HEK293 (cell line): ENCODE data around the gene TRMT1.
A peak's percentile ranks its signal among the peaks of the same experiment; 100 is the strongest.

Experiments
- FEZF1 ChIP-seq: fragments of 450-650 bp; formaldehyde crosslinking; IDR thresholded peaks from 2 replicates; pipeline ENCODE4 v1.5.1; 2016; ENCODE audit warnings: missing biosample characterization, missing genetic modification characterization
- GLIS2 ChIP-seq: fragments of 450-650 bp; formaldehyde crosslinking; IDR thresholded peaks from 2 replicates; pipeline ENCODE4 v1.5.1; 2016; ENCODE audit warnings: missing biosample characterization, missing genetic modification characterization
- KLF10 ChIP-seq: fragments of 450-650 bp; IDR thresholded peaks from 2 replicates; pipeline ENCODE4 v1.5.1; 2018; ENCODE audit warnings: missing biosample characterization, mild to moderate bottlenecking, missing genetic modification characterization
- SCRT1 ChIP-seq: fragments of 450-650 bp; formaldehyde crosslinking; IDR thresholded peaks from 2 replicates; pipeline ENCODE4 v1.5.1; 2016; ENCODE audit warnings: missing biosample characterization, missing genetic modification characterization, borderline replicate concordance
- SP2 ChIP-seq: fragments of 450-650 bp; formaldehyde crosslinking; IDR thresholded peaks from 2 replicates; pipeline ENCODE4 v1.5.1; 2016; ENCODE audit warnings: missing biosample characterization, missing genetic modification characterization
- ZBTB1 ChIP-seq: fragments of 450-650 bp; formaldehyde crosslinking; IDR thresholded peaks from 2 replicates; pipeline ENCODE4 v1.5.1; 2016; ENCODE audit warnings: missing biosample characterization, missing genetic modification characterization
- ZBTB21 ChIP-seq: fragments of 450-650 bp; formaldehyde crosslinking; IDR thresholded peaks from 2 replicates; pipeline ENCODE4 v1.5.1; 2017; ENCODE audit warnings: missing biosample characterization, missing genetic modification characterization
- ZBTB8A ChIP-seq: fragments of 450-650 bp; formaldehyde crosslinking; IDR thresholded peaks from 2 replicates; pipeline ENCODE4 v1.5.1; 2016; ENCODE audit warnings: missing biosample characterization, missing genetic modification characterization
- ZNF146 ChIP-seq: fragments of 450-650 bp; formaldehyde crosslinking; IDR thresholded peaks from 2 replicates; pipeline ENCODE4 v1.5.1; 2016; ENCODE audit warnings: missing biosample characterization, missing genetic modification characterization
- ZNF174 ChIP-seq: fragments of 450-650 bp; formaldehyde crosslinking; IDR thresholded peaks from 2 replicates; pipeline ENCODE4 v1.5.0; 2017; ENCODE audit warnings: missing biosample characterization, mild to moderate bottlenecking, missing genetic modification characterization
- ZNF239 ChIP-seq: fragments of 450-650 bp; formaldehyde crosslinking; IDR thresholded peaks from 2 replicates; pipeline ENCODE4 v1.5.1; 2016; ENCODE audit warnings: missing biosample characterization, missing genetic modification characterization
- ZNF324 ChIP-seq: fragments of 450-650 bp; formaldehyde crosslinking; IDR thresholded peaks from 2 replicates; pipeline ENCODE4 v1.5.1; 2016; ENCODE audit warnings: missing biosample characterization, missing genetic modification characterization
- ZNF354C ChIP-seq: fragments of 450-650 bp; formaldehyde crosslinking; IDR thresholded peaks from 2 replicates; pipeline ENCODE4 v1.5.1; 2016; ENCODE audit warnings: missing biosample characterization, missing genetic modification characterization, low read depth, borderline replicate concordance
- ZNF366 ChIP-seq: fragments of 450-650 bp; formaldehyde crosslinking; conservative IDR thresholded peaks from 2 replicates; pipeline ENCODE4 v1.5.1; 2016; ENCODE audit warnings: missing biosample characterization, missing genetic modification characterization
- ZNF426 ChIP-seq: fragments of 450-650 bp; formaldehyde crosslinking; IDR thresholded peaks from 2 replicates; pipeline ENCODE4 v1.5.1; 2017; ENCODE audit warnings: missing biosample characterization, missing genetic modification characterization, mild to moderate bottlenecking, inconsistent platforms, moderate library complexity
- ZNF514 ChIP-seq: fragments of 450-650 bp; formaldehyde crosslinking; IDR thresholded peaks from 2 replicates; pipeline ENCODE4 v1.5.1; 2016; ENCODE audit warnings: missing biosample characterization, missing genetic modification characterization
- ZNF529 ChIP-seq: fragments of 450-650 bp; formaldehyde crosslinking; IDR thresholded peaks from 2 replicates; pipeline ENCODE4 v1.5.1; 2017; ENCODE audit warnings: missing genetic modification characterization, missing biosample characterization; ENCODE audit not compliant: insufficient replicate concordance
- ZNF629 ChIP-seq: fragments of 450-650 bp; formaldehyde crosslinking; IDR thresholded peaks from 2 replicates; pipeline ENCODE4 v1.5.1; 2017; ENCODE audit warnings: missing biosample characterization, missing genetic modification characterization
- ZNF707 ChIP-seq: fragments of 450-650 bp; formaldehyde crosslinking; IDR thresholded peaks from 2 replicates; pipeline ENCODE4 v1.5.1; 2016; ENCODE audit warnings: missing biosample characterization, missing genetic modification characterization
- ZNF76 ChIP-seq: fragments of 450-650 bp; formaldehyde crosslinking; IDR thresholded peaks from 2 replicates; pipeline ENCODE4; 2016; ENCODE audit warnings: low read depth, missing biosample characterization, missing genetic modification characterization, borderline replicate concordance
- ZNF777 ChIP-seq: fragments of 450-650 bp; formaldehyde crosslinking; IDR thresholded peaks from 2 replicates; pipeline ENCODE4 v1.5.1; 2017; ENCODE audit warnings: missing biosample characterization, missing genetic modification characterization, borderline replicate concordance
- TF ChIP-seq, protein P1 (sequence below): fragments of 450-650 bp; formaldehyde crosslinking; IDR thresholded peaks from 2 replicates; pipeline ENCODE4 v1.5.1; 2016; ENCODE audit warnings: missing biosample characterization, missing genetic modification characterization
- TF ChIP-seq, protein P2 (sequence below): fragments of 450-650 bp; formaldehyde crosslinking; IDR thresholded peaks from 2 replicates; pipeline ENCODE4 v1.5.1; 2016; ENCODE audit warnings: missing biosample characterization, missing genetic modification characterization
- TF ChIP-seq, protein P3 (sequence below): fragments of 450-650 bp; formaldehyde crosslinking; IDR thresholded peaks from 2 replicates; pipeline ENCODE4 v1.5.1; 2016; ENCODE audit warnings: missing biosample characterization, missing genetic modification characterization
- TF ChIP-seq, protein P4 (sequence below): fragments of 450-650 bp; formaldehyde crosslinking; IDR thresholded peaks from 2 replicates; pipeline ENCODE4 v1.5.1; 2016; ENCODE audit warnings: missing biosample characterization, missing genetic modification characterization
- TF ChIP-seq, protein P5 (sequence below): fragments of 450-650 bp; formaldehyde crosslinking; IDR thresholded peaks from 2 replicates; pipeline ENCODE4 v1.5.1; 2016; ENCODE audit warnings: missing biosample characterization, missing genetic modification characterization
- TF ChIP-seq, protein P6 (sequence below): fragments of 450-650 bp; formaldehyde crosslinking; IDR thresholded peaks from 2 replicates; pipeline ENCODE4 v1.5.1; 2016; ENCODE audit warnings: missing biosample characterization, missing genetic modification characterization

The TRMT1 gene

DNA sequence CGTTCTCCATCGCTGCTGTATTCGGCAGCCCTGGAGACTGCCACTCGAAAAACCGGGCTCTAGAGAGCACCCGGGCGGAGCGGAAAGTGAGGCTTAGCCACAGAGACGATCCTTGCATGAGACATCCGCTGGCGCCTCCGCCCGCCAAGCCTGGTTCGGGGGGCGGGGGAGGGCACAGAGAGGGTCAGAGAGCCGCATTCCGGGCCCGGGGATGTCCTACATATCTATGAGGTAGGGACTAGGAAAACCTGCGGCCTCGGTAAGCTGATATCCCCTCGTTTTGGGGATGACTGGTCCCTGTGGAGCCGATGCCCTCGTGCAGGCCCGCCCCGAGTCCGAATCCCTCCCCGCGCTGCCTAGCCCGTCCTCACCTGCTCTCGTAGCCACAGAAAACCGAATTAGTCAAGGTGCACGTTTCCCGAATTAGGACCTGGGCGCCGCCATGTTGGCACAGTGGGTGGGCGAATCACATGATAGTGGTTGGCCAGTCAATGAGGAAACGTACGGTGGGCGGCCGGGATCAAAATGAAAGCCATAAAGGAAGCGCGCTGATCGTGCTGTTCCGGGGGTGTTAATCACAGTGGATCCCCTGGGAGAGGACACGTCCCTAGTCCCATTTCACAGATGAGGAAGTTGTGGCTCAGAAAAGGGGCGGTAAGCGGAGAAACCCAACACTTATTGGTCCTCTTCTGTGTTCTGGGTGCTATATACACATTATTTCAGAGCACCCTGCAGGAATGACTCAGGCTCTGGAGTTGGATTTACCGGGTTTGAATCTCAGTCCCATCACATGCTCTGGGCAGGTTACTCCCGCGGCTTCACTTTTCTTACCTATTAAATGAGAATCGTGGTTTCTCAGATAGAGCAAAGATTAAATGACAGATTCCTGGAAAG, at the start of gene TRMT1 (continued):
- TF ChIP-seq, protein P1, sequence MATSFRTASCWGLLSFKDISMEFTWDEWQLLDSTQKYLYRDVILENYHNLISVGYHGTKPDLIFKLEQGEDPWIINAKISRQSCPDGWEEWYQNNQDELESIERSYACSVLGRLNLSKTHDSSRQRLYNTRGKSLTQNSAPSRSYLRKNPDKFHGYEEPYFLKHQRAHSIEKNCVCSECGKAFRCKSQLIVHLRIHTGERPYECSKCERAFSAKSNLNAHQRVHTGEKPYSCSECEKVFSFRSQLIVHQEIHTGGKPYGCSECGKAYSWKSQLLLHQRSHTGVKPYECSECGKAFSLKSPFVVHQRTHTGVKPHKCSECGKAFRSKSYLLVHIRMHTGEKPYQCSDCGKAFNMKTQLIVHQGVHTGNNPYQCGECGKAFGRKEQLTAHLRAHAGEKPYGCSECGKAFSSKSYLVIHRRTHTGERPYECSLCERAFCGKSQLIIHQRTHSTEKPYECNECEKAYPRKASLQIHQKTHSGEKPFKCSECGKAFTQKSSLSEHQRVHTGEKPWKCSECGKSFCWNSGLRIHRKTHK (tag by site-specific recombination) = no peak
- TF ChIP-seq ZBTB1 (tag by site-specific recombination) = no peak
- TF ChIP-seq ZNF514 (tag by site-specific recombination) = no peak
- TF ChIP-seq GLIS2 (tag by site-specific recombination) = peak; percentile 41; the same call in 1 of the 2 replicates
- peak; percentile 62 for TF ChIP-seq ZBTB8A (tag by site-specific recombination)
- TF ChIP-seq ZNF324 = peak; percentile 96
- 0 out of 2 replicates have a peak, but pooled peaks have one; percentile 69 for TF ChIP-seq ZNF239
- TF ChIP-seq, protein P2, sequence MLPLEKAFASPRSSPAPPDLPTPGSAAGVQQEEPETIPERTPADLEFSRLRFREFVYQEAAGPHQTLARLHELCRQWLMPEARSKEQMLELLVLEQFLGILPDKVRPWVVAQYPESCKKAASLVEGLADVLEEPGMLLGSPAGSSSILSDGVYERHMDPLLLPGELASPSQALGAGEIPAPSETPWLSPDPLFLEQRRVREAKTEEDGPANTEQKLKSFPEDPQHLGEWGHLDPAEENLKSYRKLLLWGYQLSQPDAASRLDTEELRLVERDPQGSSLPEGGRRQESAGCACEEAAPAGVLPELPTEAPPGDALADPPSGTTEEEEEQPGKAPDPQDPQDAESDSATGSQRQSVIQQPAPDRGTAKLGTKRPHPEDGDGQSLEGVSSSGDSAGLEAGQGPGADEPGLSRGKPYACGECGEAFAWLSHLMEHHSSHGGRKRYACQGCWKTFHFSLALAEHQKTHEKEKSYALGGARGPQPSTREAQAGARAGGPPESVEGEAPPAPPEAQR = peak; percentile 74
- TF ChIP-seq ZNF354C (tag by site-specific recombination) = no peak
- no peak for TF ChIP-seq ZNF366 (tag by site-specific recombination)
- TF ChIP-seq, protein P3, sequence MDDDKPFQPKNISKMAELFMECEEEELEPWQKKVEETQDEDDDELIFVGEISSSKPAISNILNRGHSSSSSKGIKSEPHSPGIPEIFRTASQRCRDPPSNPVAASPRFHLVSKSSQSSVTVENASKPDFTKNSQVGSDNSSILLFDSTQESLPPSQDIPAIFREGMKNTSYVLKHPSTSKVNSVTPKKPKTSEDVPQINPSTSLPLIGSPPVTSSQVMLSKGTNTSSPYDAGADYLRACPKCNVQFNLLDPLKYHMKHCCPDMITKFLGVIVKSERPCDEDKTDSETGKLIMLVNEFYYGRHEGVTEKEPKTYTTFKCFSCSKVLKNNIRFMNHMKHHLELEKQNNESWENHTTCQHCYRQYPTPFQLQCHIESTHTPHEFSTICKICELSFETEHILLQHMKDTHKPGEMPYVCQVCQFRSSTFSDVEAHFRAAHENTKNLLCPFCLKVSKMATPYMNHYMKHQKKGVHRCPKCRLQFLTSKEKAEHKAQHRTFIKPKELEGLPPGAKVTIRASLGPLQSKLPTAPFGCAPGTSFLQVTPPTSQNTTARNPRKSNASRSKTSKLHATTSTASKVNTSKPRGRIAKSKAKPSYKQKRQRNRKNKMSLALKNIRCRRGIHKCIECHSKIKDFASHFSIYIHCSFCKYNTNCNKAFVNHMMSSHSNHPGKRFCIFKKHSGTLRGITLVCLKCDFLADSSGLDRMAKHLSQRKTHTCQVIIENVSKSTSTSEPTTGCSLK (tag by site-specific recombination) = no peak
- no peak for TF ChIP-seq ZNF426
- TF ChIP-seq SP2 (tag by site-specific recombination) = peak; percentile 43
- peak; percentile 88 for TF ChIP-seq KLF10 (tag by site-specific recombination)
- TF ChIP-seq, protein P4, sequence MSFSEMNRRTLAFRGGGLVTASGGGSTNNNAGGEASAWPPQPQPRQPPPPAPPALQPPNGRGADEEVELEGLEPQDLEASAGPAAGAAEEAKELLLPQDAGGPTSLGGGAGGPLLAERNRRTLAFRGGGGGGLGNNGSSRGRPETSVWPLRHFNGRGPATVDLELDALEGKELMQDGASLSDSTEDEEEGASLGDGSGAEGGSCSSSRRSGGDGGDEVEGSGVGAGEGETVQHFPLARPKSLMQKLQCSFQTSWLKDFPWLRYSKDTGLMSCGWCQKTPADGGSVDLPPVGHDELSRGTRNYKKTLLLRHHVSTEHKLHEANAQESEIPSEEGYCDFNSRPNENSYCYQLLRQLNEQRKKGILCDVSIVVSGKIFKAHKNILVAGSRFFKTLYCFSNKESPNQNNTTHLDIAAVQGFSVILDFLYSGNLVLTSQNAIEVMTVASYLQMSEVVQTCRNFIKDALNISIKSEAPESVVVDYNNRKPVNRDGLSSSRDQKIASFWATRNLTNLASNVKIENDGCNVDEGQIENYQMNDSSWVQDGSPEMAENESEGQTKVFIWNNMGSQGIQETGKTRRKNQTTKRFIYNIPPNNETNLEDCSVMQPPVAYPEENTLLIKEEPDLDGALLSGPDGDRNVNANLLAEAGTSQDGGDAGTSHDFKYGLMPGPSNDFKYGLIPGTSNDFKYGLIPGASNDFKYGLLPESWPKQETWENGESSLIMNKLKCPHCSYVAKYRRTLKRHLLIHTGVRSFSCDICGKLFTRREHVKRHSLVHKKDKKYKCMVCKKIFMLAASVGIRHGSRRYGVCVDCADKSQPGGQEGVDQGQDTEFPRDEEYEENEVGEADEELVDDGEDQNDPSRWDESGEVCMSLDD (tag by site-specific recombination) = peak; percentile 97
- peak; percentile 74 for TF ChIP-seq ZBTB21
- TF ChIP-seq ZNF174 = no peak
- peak; percentile 68 for TF ChIP-seq ZNF76
- no peak for TF ChIP-seq ZNF707 (tag by site-specific recombination)
- TF ChIP-seq, protein P5, sequence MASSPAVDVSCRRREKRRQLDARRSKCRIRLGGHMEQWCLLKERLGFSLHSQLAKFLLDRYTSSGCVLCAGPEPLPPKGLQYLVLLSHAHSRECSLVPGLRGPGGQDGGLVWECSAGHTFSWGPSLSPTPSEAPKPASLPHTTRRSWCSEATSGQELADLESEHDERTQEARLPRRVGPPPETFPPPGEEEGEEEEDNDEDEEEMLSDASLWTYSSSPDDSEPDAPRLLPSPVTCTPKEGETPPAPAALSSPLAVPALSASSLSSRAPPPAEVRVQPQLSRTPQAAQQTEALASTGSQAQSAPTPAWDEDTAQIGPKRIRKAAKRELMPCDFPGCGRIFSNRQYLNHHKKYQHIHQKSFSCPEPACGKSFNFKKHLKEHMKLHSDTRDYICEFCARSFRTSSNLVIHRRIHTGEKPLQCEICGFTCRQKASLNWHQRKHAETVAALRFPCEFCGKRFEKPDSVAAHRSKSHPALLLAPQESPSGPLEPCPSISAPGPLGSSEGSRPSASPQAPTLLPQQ (tag by site-specific recombination) = peak; percentile 76; the same call in 1 of the 2 replicates
- TF ChIP-seq ZNF629 (tag by site-specific recombination) = peak; percentile 86
- TF ChIP-seq, protein P6, sequence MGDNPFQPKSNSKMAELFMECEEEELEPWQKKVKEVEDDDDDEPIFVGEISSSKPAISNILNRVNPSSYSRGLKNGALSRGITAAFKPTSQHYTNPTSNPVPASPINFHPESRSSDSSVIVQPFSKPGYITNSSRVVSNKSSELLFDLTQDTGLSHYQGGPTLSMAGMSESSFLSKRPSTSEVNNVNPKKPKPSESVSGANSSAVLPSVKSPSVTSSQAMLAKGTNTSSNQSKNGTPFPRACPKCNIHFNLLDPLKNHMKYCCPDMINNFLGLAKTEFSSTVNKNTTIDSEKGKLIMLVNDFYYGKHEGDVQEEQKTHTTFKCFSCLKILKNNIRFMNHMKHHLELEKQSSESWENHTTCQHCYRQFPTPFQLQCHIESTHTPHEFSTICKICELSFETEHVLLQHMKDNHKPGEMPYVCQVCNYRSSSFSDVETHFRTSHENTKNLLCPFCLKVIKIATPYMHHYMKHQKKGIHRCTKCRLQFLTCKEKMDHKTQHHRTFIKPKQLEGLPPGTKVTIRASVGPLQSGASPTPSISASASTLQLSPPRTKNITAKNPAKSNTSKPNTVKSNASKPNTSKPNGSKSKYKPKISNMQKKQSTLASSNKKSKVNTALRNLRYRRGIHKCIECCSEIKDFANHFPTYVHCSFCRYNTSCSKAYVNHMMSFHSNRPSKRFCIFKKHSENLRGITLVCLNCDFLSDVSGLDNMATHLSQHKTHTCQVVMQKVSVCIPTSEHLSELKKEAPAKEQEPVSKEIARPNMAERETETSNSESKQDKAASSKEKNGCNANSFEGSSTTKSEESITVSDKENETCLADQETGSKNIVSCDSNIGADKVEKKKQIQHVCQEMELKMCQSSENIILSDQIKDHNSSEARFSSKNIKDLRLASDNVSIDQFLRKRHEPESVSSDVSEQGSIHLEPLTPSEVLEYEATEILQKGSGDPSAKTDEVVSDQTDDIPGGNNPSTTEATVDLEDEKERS = peak; percentile 12; the same call in 1 of the 2 replicates
- TF ChIP-seq ZNF777 = no peak
- no peak for TF ChIP-seq ZNF146
- no peak for TF ChIP-seq FEZF1
- TF ChIP-seq ZNF529 (tag by site-specific recombination) = no peak
- TF ChIP-seq SCRT1 (tag by site-specific recombination) = no peak
